GM12878 (cell line): ENCODE results near the gene CSF2. TPM values are rescaled to one million over a fixed set of nuclear protein-coding genes. Genes with fewer than 3 reads are reported as not detected.

ENCODE experiments used
- EED ChIP-seq: sonication (generic); IDR thresholded peaks from 2 replicates; pipeline ENCODE4 v1.6.1; 2016; ENCODE audit warnings: antibody characterized with exemption, low read depth
- IRF4 ChIP-seq: IDR thresholded peaks from 2 replicates; pipeline ENCODE4 v1.6.1; 2011; ENCODE audit warnings: low read depth, low read length
- JUND ChIP-seq: IDR thresholded peaks from 2 replicates; pipeline ENCODE4 v1.6.1; 2012; ENCODE audit warnings: low read depth, mild to moderate bottlenecking, low read length, improper control_type of control experiment, moderate library complexity
- MEF2A ChIP-seq: IDR thresholded peaks from 2 replicates; pipeline ENCODE4 v1.6.1; 2011; ENCODE audit warnings: low read depth, mild to moderate bottlenecking, low read length, moderate library complexity; ENCODE audit not compliant: insufficient read depth
- RAD51 ChIP-seq: fragments of 450-650 bp; IDR thresholded peaks from 2 replicates; pipeline ENCODE4 v1.6.1; 2016; ENCODE audit warnings: moderate library complexity, mild to moderate bottlenecking, inconsistent platforms
- RB1 ChIP-seq: fragments of 450-650 bp; formaldehyde crosslinking; IDR thresholded peaks from 2 replicates; pipeline ENCODE4 v1.6.1; 2017; ENCODE audit warnings: mild to moderate bottlenecking, borderline replicate concordance
- SPI1 ChIP-seq: IDR thresholded peaks from 2 replicates; pipeline ENCODE4 v1.6.1; 2011; ENCODE audit warnings: low read depth, mild to moderate bottlenecking, low read length, moderate library complexity, borderline replicate concordance; ENCODE audit not compliant: insufficient read depth
- ZBED1 ChIP-seq: IDR thresholded peaks from 2 replicates; pipeline ENCODE4 v1.6.1; 2016; ENCODE audit warnings: borderline replicate concordance
- ZNF217 ChIP-seq: fragments of 450-650 bp; IDR thresholded peaks from 2 replicates; pipeline ENCODE4 v1.6.1; 2017; ENCODE audit warnings: antibody characterized with exemption, mild to moderate bottlenecking
- polyA plus RNA-seq, 11 experiments: library from polyadenylated mRNA; depleted of rRNA in 4 of 11; unstranded in 6 of 11; stranded (reverse) in 5 of 11; fragments of >200 nt; fragmentation: Nextera tagmentation in 4 of 11; fragmentation: Illumina TruSeq in 1 of 11; extraction: Ambion mirVana in 4 of 11; extraction: Trizol in 1 of 11; gene quantifications; 1 replicate in 1 of 11; 2 replicates in 10 of 11; pipeline versions ENCODE4 v1.2.1 to v1.2.3, GENCODE V29; 2011 to 2016; ENCODE audit warnings: inconsistent platforms in 2 of 11, missing spikeins in 2 of 11, low read depth in 1 of 11
- total RNA-seq, 4 experiments: library from RNA; depleted of rRNA in 3 of 4; stranded (reverse); fragments of >200 nt in 3 of 4; fragmentation: Illumina TruSeq in 1 of 4; extraction: Trizol in 1 of 4; gene quantifications; 2 replicates each; pipeline versions ENCODE4 v1.2.1 to v1.2.3, GENCODE V29; 2013 to 2021
- TF ChIP-seq, protein P1 (sequence below): fragments of 450-650 bp; IDR thresholded peaks from 2 replicates; pipeline ENCODE4 v1.6.1; 2017; ENCODE audit warnings: mild to moderate bottlenecking, moderate library complexity
- TF ChIP-seq, protein P2 (sequence below): IDR thresholded peaks from 2 replicates; pipeline ENCODE4 v1.6.1; 2011; ENCODE audit warnings: mild to moderate bottlenecking, low read depth, low read length, moderate library complexity; ENCODE audit not compliant: insufficient replicate concordance

Gene CSF2
- total and polyA plus RNA-seq, 10 of the 15 experiments (the other 5 are each of a cell fraction or from before 2014, with no cell fraction given): 0.15 to 2.0 (median 0.69) TPM; not detected in 2

- TF ChIP-seq, protein P1, sequence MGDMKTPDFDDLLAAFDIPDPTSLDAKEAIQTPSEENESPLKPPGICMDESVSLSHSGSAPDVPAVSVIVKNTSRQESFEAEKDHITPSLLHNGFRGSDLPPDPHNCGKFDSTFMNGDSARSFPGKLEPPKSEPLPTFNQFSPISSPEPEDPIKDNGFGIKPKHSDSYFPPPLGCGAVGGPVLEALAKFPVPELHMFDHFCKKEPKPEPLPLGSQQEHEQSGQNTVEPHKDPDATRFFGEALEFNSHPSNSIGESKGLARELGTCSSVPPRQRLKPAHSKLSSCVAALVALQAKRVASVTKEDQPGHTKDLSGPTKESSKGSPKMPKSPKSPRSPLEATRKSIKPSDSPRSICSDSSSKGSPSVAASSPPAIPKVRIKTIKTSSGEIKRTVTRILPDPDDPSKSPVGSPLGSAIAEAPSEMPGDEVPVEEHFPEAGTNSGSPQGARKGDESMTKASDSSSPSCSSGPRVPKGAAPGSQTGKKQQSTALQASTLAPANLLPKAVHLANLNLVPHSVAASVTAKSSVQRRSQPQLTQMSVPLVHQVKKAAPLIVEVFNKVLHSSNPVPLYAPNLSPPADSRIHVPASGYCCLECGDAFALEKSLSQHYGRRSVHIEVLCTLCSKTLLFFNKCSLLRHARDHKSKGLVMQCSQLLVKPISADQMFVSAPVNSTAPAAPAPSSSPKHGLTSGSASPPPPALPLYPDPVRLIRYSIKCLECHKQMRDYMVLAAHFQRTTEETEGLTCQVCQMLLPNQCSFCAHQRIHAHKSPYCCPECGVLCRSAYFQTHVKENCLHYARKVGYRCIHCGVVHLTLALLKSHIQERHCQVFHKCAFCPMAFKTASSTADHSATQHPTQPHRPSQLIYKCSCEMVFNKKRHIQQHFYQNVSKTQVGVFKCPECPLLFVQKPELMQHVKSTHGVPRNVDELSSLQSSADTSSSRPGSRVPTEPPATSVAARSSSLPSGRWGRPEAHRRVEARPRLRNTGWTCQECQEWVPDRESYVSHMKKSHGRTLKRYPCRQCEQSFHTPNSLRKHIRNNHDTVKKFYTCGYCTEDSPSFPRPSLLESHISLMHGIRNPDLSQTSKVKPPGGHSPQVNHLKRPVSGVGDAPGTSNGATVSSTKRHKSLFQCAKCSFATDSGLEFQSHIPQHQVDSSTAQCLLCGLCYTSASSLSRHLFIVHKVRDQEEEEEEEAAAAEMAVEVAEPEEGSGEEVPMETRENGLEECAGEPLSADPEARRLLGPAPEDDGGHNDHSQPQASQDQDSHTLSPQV: no peak
- TF ChIP-seq IRF4: no peak
- TF ChIP-seq, protein P2, sequence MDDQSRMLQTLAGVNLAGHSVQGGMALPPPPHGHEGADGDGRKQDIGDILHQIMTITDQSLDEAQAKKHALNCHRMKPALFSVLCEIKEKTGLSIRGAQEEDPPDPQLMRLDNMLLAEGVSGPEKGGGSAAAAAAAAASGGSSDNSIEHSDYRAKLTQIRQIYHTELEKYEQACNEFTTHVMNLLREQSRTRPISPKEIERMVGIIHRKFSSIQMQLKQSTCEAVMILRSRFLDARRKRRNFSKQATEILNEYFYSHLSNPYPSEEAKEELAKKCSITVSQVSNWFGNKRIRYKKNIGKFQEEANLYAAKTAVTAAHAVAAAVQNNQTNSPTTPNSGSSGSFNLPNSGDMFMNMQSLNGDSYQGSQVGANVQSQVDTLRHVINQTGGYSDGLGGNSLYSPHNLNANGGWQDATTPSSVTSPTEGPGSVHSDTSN: no peak
- no peak for TF ChIP-seq RB1
- no peak for TF ChIP-seq MEF2A
- TF ChIP-seq ZBED1: no peak
- no peak for TF ChIP-seq RAD51
- no peak for TF ChIP-seq SPI1
- no peak for TF ChIP-seq JUND
- no peak for TF ChIP-seq ZNF217
- TF ChIP-seq EED: no peak
These were observed 16.7 kb upstream of the CSF2 start (continued) for GRCh38 chr5:132056610-132057497.
